Astrocyte (in vitro differentiated cells and primary cell): ENCODE results near the gene ARSJ.

Source experiments
- EZH2 ChIP-seq: IDR thresholded peaks from 2 replicates; pipeline ENCODE4 v1.6.1; 2012; ENCODE audit warnings: mild to moderate bottlenecking, low read length, inconsistent platforms; ENCODE audit not compliant: insufficient read depth
- TF ChIP-seq, protein P1 (sequence below): IDR thresholded peaks from 2 replicates; pipeline ENCODE4 v1.5.1; 2011; ENCODE audit warnings: low read depth, mild to moderate bottlenecking, inconsistent platforms, low read length, moderate library complexity; ENCODE audit not compliant: insufficient read depth

DNA sequence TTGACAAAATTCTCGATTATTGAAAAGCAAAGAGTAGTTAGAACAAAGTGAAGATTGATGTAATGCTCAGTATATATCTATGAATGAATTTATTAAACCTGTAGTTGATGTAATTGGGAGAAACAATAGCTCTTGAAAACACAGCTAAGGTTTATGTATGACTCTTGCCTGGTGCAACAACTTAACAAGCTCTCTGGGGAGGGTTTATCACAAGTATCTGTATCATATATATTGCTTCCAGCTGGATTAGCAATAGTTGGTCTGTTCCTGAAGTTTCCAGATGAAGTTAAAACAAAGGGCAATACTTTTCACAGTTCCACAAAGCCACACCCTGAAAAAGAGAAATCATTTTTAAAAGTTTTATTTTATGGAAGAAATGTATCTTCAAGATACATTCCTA, 91.4 kb downstream of the ARSJ start:
- TF ChIP-seq, protein P1, sequence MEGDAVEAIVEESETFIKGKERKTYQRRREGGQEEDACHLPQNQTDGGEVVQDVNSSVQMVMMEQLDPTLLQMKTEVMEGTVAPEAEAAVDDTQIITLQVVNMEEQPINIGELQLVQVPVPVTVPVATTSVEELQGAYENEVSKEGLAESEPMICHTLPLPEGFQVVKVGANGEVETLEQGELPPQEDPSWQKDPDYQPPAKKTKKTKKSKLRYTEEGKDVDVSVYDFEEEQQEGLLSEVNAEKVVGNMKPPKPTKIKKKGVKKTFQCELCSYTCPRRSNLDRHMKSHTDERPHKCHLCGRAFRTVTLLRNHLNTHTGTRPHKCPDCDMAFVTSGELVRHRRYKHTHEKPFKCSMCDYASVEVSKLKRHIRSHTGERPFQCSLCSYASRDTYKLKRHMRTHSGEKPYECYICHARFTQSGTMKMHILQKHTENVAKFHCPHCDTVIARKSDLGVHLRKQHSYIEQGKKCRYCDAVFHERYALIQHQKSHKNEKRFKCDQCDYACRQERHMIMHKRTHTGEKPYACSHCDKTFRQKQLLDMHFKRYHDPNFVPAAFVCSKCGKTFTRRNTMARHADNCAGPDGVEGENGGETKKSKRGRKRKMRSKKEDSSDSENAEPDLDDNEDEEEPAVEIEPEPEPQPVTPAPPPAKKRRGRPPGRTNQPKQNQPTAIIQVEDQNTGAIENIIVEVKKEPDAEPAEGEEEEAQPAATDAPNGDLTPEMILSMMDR, result no peak
- no peak for TF ChIP-seq EZH2
